Fibroblast of lung (primary cell): ENCODE data around the gene MDC1. TPM values are rescaled to one million over a fixed set of nuclear protein-coding genes. Genes with fewer than 3 reads are reported as not detected.
A peak's percentile ranks its signal among the peaks of the same experiment; 100 is the strongest.

Experiments used
- DNase-seq, 2 donors: peaks; one replicate each; pipeline versions ENCODE4 v3.0.0 to v3.0.0-alpha.2; 2010; ENCODE audit warnings: low read depth in 2 of 2
- H2AFZ ChIP-seq: 2 replicates; pipeline ENCODE4 v1.5.1; 2012; ENCODE audit warnings: low read length, control low read depth, inconsistent platforms
- H3K27ac ChIP-seq: 2 replicates; pipeline ENCODE4 v1.5.1; 2011; ENCODE audit warnings: low read length, control low read depth; ENCODE audit not compliant: insufficient read depth
- H3K27me3 ChIP-seq: 2 replicates; pipeline ENCODE4 v1.5.1; 2011; ENCODE audit warnings: mild to moderate bottlenecking, low read length; ENCODE audit not compliant: control insufficient read depth, insufficient read depth
- H3K36me3 ChIP-seq: 2 replicates; pipeline ENCODE4 v1.5.1; 2011; ENCODE audit warnings: low read length; ENCODE audit not compliant: control insufficient read depth, insufficient read depth
- H3K4me1 ChIP-seq: 2 replicates; pipeline ENCODE4 v1.5.1; 2011; ENCODE audit warnings: low read length; ENCODE audit not compliant: control insufficient read depth, insufficient read depth; ENCODE audit errors: extremely low read depth
- H3K4me2 ChIP-seq: 2 replicates; pipeline ENCODE4 v1.5.1; 2011; ENCODE audit warnings: low read length, control low read depth; ENCODE audit not compliant: insufficient read depth; ENCODE audit errors: extremely low read depth
- H3K4me3 ChIP-seq, 4 experiments: fragments of 200-600 bp in 1 of 4; sonication (generic) in 1 of 4; replicated peaks in 1 of 4; 2 replicates each; pipeline ENCODE4 v1.5.1; 2011 to 2016; ENCODE audit warnings: low read length in 4 of 4, low read depth in 3 of 4, mild to moderate bottlenecking in 3 of 4, control low read depth in 2 of 4, inconsistent platforms in 1 of 4, mixed read lengths in 1 of 4; ENCODE audit not compliant: insufficient read depth in 1 of 4; ENCODE audit errors: control extremely low read depth in 1 of 4
- H3K79me2 ChIP-seq: 2 replicates; pipeline ENCODE4 v1.5.1; 2012; ENCODE audit warnings: mild to moderate bottlenecking, low read length, inconsistent platforms; ENCODE audit not compliant: control insufficient read depth, insufficient read depth
- H3K9ac ChIP-seq: 2 replicates; pipeline ENCODE4 v1.5.1; 2011; ENCODE audit warnings: mild to moderate bottlenecking, low read length, control low read depth; ENCODE audit not compliant: insufficient read depth
- H3K9me3 ChIP-seq: 2 replicates; pipeline ENCODE4 v1.5.1; 2012; ENCODE audit warnings: low read depth, low read length; ENCODE audit not compliant: control insufficient read depth, insufficient read depth
- H4K20me1 ChIP-seq: 2 replicates; pipeline ENCODE4 v1.5.1; 2011; ENCODE audit warnings: low read length; ENCODE audit not compliant: control insufficient read depth, insufficient read depth; ENCODE audit errors: extremely low read depth
- EZH2 ChIP-seq: IDR thresholded peaks from 2 replicates; pipeline ENCODE4 v1.5.1; 2012; ENCODE audit warnings: low read length, control low read depth, mild to moderate bottlenecking; ENCODE audit errors: missing control alignments
- polyA plus RNA-seq, 2 donors: library from polyadenylated mRNA; depleted of rRNA in 1 of 2; stranded (reverse) in 1 of 2; unstranded in 1 of 2; fragments of >200 nt; gene quantifications; 2 replicates each; pipeline ENCODE4 v1.2.1, GENCODE V29; 2011 to 2012; ENCODE audit warnings: missing spikeins in 1 of 2
- total RNA-seq: library from RNA; depleted of rRNA; stranded (reverse); fragments of >200 nt; gene quantifications from 2 replicates; pipeline ENCODE4 v1.2.1, GENCODE V29; 2014
- TF ChIP-seq, protein P1 (sequence below), 2 donors: IDR thresholded peaks in 1 of 2; conservative IDR thresholded peaks in 1 of 2; 1 replicate in 1 of 2; 2 replicates in 1 of 2; pipeline ENCODE4 v1.5.1; 2011 to 2012; ENCODE audit warnings: low read length in 2 of 2, control low read depth in 1 of 2, inconsistent platforms in 1 of 2, low read depth in 1 of 2, mild to moderate bottlenecking in 1 of 2

MDC1 gene
- total and polyA plus RNA-seq, 2 donors (not counting 1 experiment from before 2014, with no cell fraction given), result 3.3 to 5.0 TPM

DNA sequence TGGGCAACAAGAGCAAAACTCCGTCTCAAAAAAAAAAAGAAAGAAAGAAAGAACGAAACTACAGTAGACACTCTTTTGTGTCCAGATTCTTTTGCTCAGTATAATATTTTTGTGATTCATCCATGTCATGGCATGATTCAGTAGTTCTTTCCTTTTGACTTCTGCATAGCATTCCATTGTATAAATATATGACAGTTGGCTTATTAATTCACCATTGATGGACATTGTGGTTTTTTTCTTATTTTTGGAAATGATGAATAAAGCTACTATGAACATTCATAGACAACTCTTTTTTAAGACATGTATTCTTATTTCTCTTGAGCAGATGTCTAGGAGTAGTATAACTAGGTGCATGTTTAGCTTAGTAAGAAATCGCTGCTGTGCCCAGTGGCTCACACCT lies 37.5 kb upstream of the MDC1 start:
- no peaks in the 10 kb centered on the region for H3K9me3 ChIP-seq
- no peak overlapping the region for H2AFZ ChIP-seq
- H3K4me3 ChIP-seq, result no peak overlapping the region
- TF ChIP-seq, protein P1, sequence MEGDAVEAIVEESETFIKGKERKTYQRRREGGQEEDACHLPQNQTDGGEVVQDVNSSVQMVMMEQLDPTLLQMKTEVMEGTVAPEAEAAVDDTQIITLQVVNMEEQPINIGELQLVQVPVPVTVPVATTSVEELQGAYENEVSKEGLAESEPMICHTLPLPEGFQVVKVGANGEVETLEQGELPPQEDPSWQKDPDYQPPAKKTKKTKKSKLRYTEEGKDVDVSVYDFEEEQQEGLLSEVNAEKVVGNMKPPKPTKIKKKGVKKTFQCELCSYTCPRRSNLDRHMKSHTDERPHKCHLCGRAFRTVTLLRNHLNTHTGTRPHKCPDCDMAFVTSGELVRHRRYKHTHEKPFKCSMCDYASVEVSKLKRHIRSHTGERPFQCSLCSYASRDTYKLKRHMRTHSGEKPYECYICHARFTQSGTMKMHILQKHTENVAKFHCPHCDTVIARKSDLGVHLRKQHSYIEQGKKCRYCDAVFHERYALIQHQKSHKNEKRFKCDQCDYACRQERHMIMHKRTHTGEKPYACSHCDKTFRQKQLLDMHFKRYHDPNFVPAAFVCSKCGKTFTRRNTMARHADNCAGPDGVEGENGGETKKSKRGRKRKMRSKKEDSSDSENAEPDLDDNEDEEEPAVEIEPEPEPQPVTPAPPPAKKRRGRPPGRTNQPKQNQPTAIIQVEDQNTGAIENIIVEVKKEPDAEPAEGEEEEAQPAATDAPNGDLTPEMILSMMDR (conservative IDR thresholded peaks at IDR 0.05 in 1 of 2, IDR thresholded peaks at IDR 0.05 in 1 of 2; ENCODE audit: low read depth in 1 of 2, low read length in 2 of 2), result no peak
- TF ChIP-seq EZH2, result no peak
- DNase-seq, result peak in 1 of 2 donors; percentile 88
- no peak overlapping the region for H3K4me2 ChIP-seq
- H3K79me2 ChIP-seq, result no peaks in the 10 kb centered on the region
- H3K4me1 ChIP-seq, result peaks cover 27% of the 10 kb centered on the region
- H4K20me1 ChIP-seq, result no peaks in the 10 kb centered on the region
- peak overlapping the region; percentile 44 for H3K27ac ChIP-seq
- H3K36me3 ChIP-seq, result no peaks in the 10 kb centered on the region
- H3K27me3 ChIP-seq, result no peaks in the 10 kb centered on the region
- no peak overlapping the region for H3K9ac ChIP-seq

DNA sequence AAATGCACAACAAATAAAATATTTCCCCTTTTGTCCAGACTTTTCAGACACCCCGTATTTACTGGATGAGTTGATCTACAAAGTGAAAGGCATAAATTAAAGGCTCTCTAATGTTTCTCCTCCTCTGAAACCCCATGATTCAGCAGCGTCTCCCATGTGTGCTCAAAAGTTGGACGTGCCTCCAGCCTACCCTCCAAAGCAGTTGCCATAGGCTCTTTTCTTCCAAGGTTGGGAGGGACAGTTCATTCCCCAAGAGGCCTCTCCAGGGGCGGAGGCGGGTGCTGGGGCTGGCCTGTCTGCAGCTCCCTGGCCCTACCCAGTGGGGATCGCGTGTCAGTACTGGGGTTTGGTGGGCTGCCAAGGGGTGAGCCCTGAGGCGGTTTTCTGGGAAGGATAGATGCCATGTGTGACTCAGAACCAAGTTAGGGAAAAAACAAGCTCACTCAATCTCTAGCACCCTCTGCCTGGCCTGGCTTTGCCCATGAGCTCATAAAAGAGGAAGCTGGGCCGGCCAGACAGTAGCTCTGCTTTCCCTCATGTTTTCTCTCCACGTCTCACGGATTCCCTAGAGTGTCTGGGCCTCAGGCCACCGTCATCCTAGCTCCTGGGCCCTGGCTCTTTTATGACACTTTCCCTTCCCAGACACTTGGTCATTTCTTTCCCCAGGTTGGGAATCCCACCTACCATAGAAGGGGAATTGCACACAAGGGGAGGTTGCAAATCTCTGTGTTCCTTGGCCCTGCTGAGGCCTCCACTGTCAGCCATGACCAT lies 35.3 kb upstream of the MDC1 start:
- H3K36me3 ChIP-seq, result no peaks in the 10 kb centered on the region
- peak overlapping the region; percentile 65 for H3K9ac ChIP-seq
- H3K4me3 ChIP-seq, result peak overlapping the region; percentile 16 to 29 (median 20)
- H2AFZ ChIP-seq, result no peak overlapping the region
- peak overlapping the region; percentile 70 for H3K4me2 ChIP-seq
- H3K4me1 ChIP-seq, result peaks cover 30% of the 10 kb centered on the region
- H3K79me2 ChIP-seq, result no peaks in the 10 kb centered on the region
- no peaks in the 10 kb centered on the region for H3K27me3 ChIP-seq
- TF ChIP-seq, protein P1 (conservative IDR thresholded peaks at IDR 0.05 in 1 of 2, IDR thresholded peaks at IDR 0.05 in 1 of 2; ENCODE audit: low read depth in 1 of 2, low read length in 2 of 2), result peak in 1 of 2 donors; percentile 10
- TF ChIP-seq EZH2, result no peak
- H3K27ac ChIP-seq, result peak overlapping the region; percentile 85
- peak; percentile 100 for DNase-seq
- H4K20me1 ChIP-seq, result no peaks in the 10 kb centered on the region
- no peaks in the 10 kb centered on the region for H3K9me3 ChIP-seq

DNA sequence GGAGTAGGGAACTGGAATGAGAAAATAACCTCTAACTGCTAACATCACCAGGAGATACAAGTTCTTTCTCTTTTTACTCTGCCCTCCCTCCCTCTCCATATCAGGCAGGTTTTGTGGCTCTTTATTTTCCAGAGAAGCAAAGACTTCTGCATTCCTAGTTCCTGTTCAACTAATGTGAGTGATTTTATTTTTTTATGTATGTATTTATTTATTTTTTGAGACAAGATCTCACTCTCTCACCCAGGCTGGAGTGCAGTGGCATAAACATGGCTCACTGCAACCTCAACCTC lies 33.2 kb upstream of the MDC1 start:
- no peak overlapping the region for H2AFZ ChIP-seq
- H3K27me3 ChIP-seq, result no peaks in the 10 kb centered on the region
- no peaks in the 10 kb centered on the region for H3K36me3 ChIP-seq
- H3K4me3 ChIP-seq, result no peak overlapping the region
- H3K9me3 ChIP-seq, result no peaks in the 10 kb centered on the region
- TF ChIP-seq EZH2, result no peak
- TF ChIP-seq, protein P1 (conservative IDR thresholded peaks at IDR 0.05 in 1 of 2, IDR thresholded peaks at IDR 0.05 in 1 of 2; ENCODE audit: low read depth in 1 of 2, low read length in 2 of 2), result no peak
- peaks cover 30% of the 10 kb centered on the region for H3K4me1 ChIP-seq
- H3K27ac ChIP-seq, result peak overlapping the region; percentile 26
- no peak for DNase-seq
- H3K4me2 ChIP-seq, result no peak overlapping the region
- H4K20me1 ChIP-seq, result no peaks in the 10 kb centered on the region
- no peak overlapping the region for H3K9ac ChIP-seq
- H3K79me2 ChIP-seq, result no peaks in the 10 kb centered on the region
